HG02763 (cell line): Measurements from ENCODE around the gene CCNG2.
"Not testable (repeated sequence)": the region's sequence is repeated elsewhere in the genome, so short reads cannot be mapped to it uniquely, and the experiment has no call there.

Experiments
- ATAC-seq: cut with Tn5 transposase; IDR thresholded peaks from one replicate; pipeline ENCODE4 v1.9.1; 2021; ENCODE audit warnings: mild to moderate bottlenecking, moderate library complexity; ENCODE audit not compliant: unreplicated experiment

CCNG2 gene

GRCh38 chr4:77156912-77157858 is at the start of gene CCNG2:
CCNG2 (plus strand) TSS chr4:77157207; CDS start chr4:77158533, 1,326 bp downstream.
- ATAC-seq: peak; percentile 29

GRCh38 chr4:77110730-77111129 is 46.3 kb upstream of the CCNG2 start:
- ATAC-seq: no peak

- ATAC-seq: no peak
These were observed 43.9 kb upstream of the CCNG2 start for GRCh38 chr4:77113069-77113468.

- ATAC-seq: no peak
These were observed 39.3 kb upstream of the CCNG2 start for GRCh38 chr4:77117721-77118120.

- ATAC-seq: no peak
These were observed 36.0 kb upstream of the CCNG2 start for GRCh38 chr4:77120886-77121508.

GRCh38 chr4:77121736-77122240 is 35.2 kb upstream of the CCNG2 start:
- no peak for ATAC-seq

GRCh38 chr4:77122656-77123055 is 34.4 kb upstream of the CCNG2 start:
- ATAC-seq: no peak

- ATAC-seq: no peak
These were observed 33.6 kb upstream of the CCNG2 start for GRCh38 chr4:77123411-77123810.

GRCh38 chr4:77124576-77124975 is 32.4 kb upstream of the CCNG2 start:
- ATAC-seq: no peak

GRCh38 chr4:77125961-77126360 is 31.0 kb upstream of the CCNG2 start:
- no peak for ATAC-seq

GRCh38 chr4:77126809-77127208 is 30.2 kb upstream of the CCNG2 start:
- ATAC-seq: peak; percentile 85

- ATAC-seq: peak; percentile 55
These were observed 29.8 kb upstream of the CCNG2 start for GRCh38 chr4:77127215-77127614.

GRCh38 chr4:77127837-77128621 is 29.0 kb upstream of the CCNG2 start:
- no peak for ATAC-seq

- no peak for ATAC-seq
These were observed 24.2 kb upstream of the CCNG2 start for GRCh38 chr4:77132652-77133312.

- not testable (repeated sequence) for ATAC-seq
These were observed 19.6 kb upstream of the CCNG2 start for GRCh38 chr4:77137448-77137847.

GRCh38 chr4:77141964-77142645 is 14.9 kb upstream of the CCNG2 start:
- ATAC-seq: no peak

GRCh38 chr4:77142646-77143028 is 14.4 kb upstream of the CCNG2 start:
- ATAC-seq: no peak

- ATAC-seq: no peak
These were observed 13.9 kb upstream of the CCNG2 start for GRCh38 chr4:77143091-77143490.

GRCh38 chr4:77145842-77146185 is 11.2 kb upstream of the CCNG2 start:
- no peak for ATAC-seq
